IMR-90 (cell line): Measurements from ENCODE around the gene CAVIN1. TPM values are rescaled to one million over a fixed set of nuclear protein-coding genes. Genes with fewer than 3 reads are reported as not detected.

Experiments
- ATAC-seq: fragments of 200-7000 bp; cut with Tn5 transposase; 2 replicates; pipeline ENCODE4 v1.9.1; 2020; ENCODE audit warnings: low read depth, mild to moderate bottlenecking, moderate library complexity
- BruUV-seq: library from RNA; stranded (reverse); fragments of 400-500 nt; replicated peaks from 2 replicates; lab custom pipeline; 2021; lab: Mats Ljungman, UMichigan
- CTCF ChIA-PET: fragments of 300-600 bp; formaldehyde crosslinking; extraction: SDS; loops from one replicate; lab custom pipeline; 2021; ENCODE audit warnings: antibody characterized with exemption; lab: Yijun Ruan, JAX
- POLR2A ChIA-PET: fragments of 300-600 bp; sonication (Branson Sonifier 250); formaldehyde crosslinking; loops from one replicate; lab custom pipeline; 2022; ENCODE audit warnings: antibody characterized with exemption; ENCODE audit not compliant: unreplicated experiment; lab: Charles Lee
- DNase-seq: peaks from one replicate; pipeline ENCODE4 v3.0.0; 2013
- H2AFZ ChIP-seq: replicated peaks from 2 replicates; pipeline ENCODE3; 2013; ENCODE audit warnings: low read length, mild to moderate bottlenecking; ENCODE audit not compliant: poor library complexity
- H2AK5ac ChIP-seq: 2 replicates; pipeline ENCODE4 v1.6.1; 2013; ENCODE audit warnings: low read depth, low read length, inconsistent platforms
- H2AK9ac ChIP-seq: replicated peaks from 2 replicates; pipeline ENCODE3; 2013; ENCODE audit warnings: mild to moderate bottlenecking, low read depth, low read length, moderate library complexity; ENCODE audit not compliant: poor library complexity
- H2BK120ac ChIP-seq: 2 replicates; pipeline ENCODE4 v1.6.1; 2013; ENCODE audit warnings: low read depth, low read length, inconsistent platforms
- H2BK15ac ChIP-seq: 3 replicates; pipeline ENCODE4 v1.6.1; 2013; ENCODE audit warnings: low read depth, low read length, inconsistent platforms
- H2BK20ac ChIP-seq: 2 replicates; pipeline ENCODE4 v1.6.1; 2013; ENCODE audit warnings: low read depth, mild to moderate bottlenecking, inconsistent platforms, low read length, moderate library complexity
- H2BK5ac ChIP-seq: 2 replicates; pipeline ENCODE4 v1.6.1; 2013; ENCODE audit warnings: mild to moderate bottlenecking, low read depth, low read length, inconsistent platforms; ENCODE audit not compliant: poor library complexity, severe bottlenecking
- H3K14ac ChIP-seq: replicated peaks from 2 replicates; pipeline ENCODE4 v1.6.1; 2013; ENCODE audit warnings: low read depth, low read length, inconsistent platforms
- H3K18ac ChIP-seq: 2 replicates; pipeline ENCODE4 v1.6.1; 2013; ENCODE audit warnings: low read depth, low read length, control low read depth
- H3K23ac ChIP-seq: 2 replicates; pipeline ENCODE4 v1.6.1; 2013; ENCODE audit warnings: low read depth, low read length, inconsistent platforms
- H3K27ac ChIP-seq: 2 replicates; pipeline ENCODE4 v1.5.1; 2013; ENCODE audit warnings: mild to moderate bottlenecking, control low read depth, low read length; ENCODE audit not compliant: insufficient read depth
- H3K27me3 ChIP-seq: 2 replicates; pipeline ENCODE4 v1.6.1; 2013; ENCODE audit warnings: low read length; ENCODE audit not compliant: control insufficient read depth, insufficient read depth
- H3K36me3 ChIP-seq: 2 replicates; pipeline ENCODE4 v1.6.1; 2013; ENCODE audit warnings: low read length, mixed read lengths; ENCODE audit not compliant: control insufficient read depth, insufficient read depth
- H3K4ac ChIP-seq: 2 replicates; pipeline ENCODE4 v1.6.1; 2013; ENCODE audit warnings: low read depth, low read length, inconsistent platforms
- H3K4me1 ChIP-seq: 2 replicates; pipeline ENCODE4 v1.6.1; 2013; ENCODE audit warnings: low read length, mixed read lengths; ENCODE audit not compliant: control insufficient read depth, insufficient read depth
- H3K4me2 ChIP-seq: 2 replicates; pipeline ENCODE4 v1.6.1; 2013; ENCODE audit warnings: low read depth, mild to moderate bottlenecking, control low read depth, low read length, moderate library complexity
- H3K4me3 ChIP-seq: 2 replicates; pipeline ENCODE4 v1.5.1; 2013; ENCODE audit warnings: low read depth, mild to moderate bottlenecking, control low read depth, low read length, moderate library complexity; ENCODE audit not compliant: insufficient read depth
- H3K56ac ChIP-seq: 2 replicates; pipeline ENCODE4 v1.6.1; 2013; ENCODE audit warnings: low read length, inconsistent platforms; ENCODE audit not compliant: insufficient read depth; ENCODE audit errors: extremely low read depth
- H3K79me1 ChIP-seq, 2 experiments: 2 replicates each; pipeline ENCODE4 v1.6.1; 2013; ENCODE audit warnings: low read length in 2 of 2, inconsistent platforms in 1 of 2, low read depth in 1 of 2
- H3K9ac ChIP-seq: 2 replicates; pipeline ENCODE4 v1.6.1; 2013; ENCODE audit warnings: low read depth, low read length, control low read depth
- H3K9me1 ChIP-seq: 2 replicates; pipeline ENCODE4 v1.6.1; 2013; ENCODE audit warnings: low read length, inconsistent platforms; ENCODE audit not compliant: insufficient read depth
- H3K9me3 ChIP-seq: 2 replicates; pipeline ENCODE4 v1.6.1; 2013; ENCODE audit warnings: low read length; ENCODE audit not compliant: control insufficient read depth, insufficient read depth
- H4K20me1 ChIP-seq: 2 replicates; pipeline ENCODE4 v1.6.1; 2013; ENCODE audit warnings: low read length, inconsistent platforms; ENCODE audit not compliant: insufficient read depth
- H4K5ac ChIP-seq: 2 replicates; pipeline ENCODE4 v1.6.1; 2013; ENCODE audit warnings: mild to moderate bottlenecking, low read depth, low read length, control low read depth
- H4K8ac ChIP-seq, 2 experiments: 2 replicates each; pipeline ENCODE4 v1.6.1; 2013; ENCODE audit warnings: low read depth in 2 of 2, low read length in 2 of 2, control low read depth in 1 of 2, inconsistent platforms in 1 of 2
- H4K91ac ChIP-seq: 2 replicates; pipeline ENCODE4 v1.6.1; 2013; ENCODE audit warnings: low read depth, low read length, inconsistent platforms; ENCODE audit not compliant: insufficient read depth
- BHLHE40 ChIP-seq: fragments of 150-350 bp; IDR thresholded peaks from 2 replicates; pipeline ENCODE4 v1.6.1; 2016; ENCODE audit warnings: mild to moderate bottlenecking, low read depth, low read length
- CEBPB ChIP-seq: IDR thresholded peaks from 2 replicates; pipeline ENCODE4 v1.6.1; 2012; ENCODE audit warnings: low read depth, low read length, improper control_type of control experiment
- CHD1 ChIP-seq: IDR thresholded peaks from 2 replicates; pipeline ENCODE4 v1.6.1; 2012; ENCODE audit warnings: low read depth, low read length, improper control_type of control experiment
- CTCF ChIP-seq: conservative IDR thresholded peaks from 2 replicates; pipeline ENCODE4 v1.5.1; 2012; ENCODE audit warnings: mild to moderate bottlenecking, low read depth, low read length, improper control_type of control experiment
- FOS ChIP-seq: fragments of 150-350 bp; IDR thresholded peaks from 2 replicates; pipeline ENCODE4 v1.6.1; 2016; ENCODE audit warnings: low read depth, low read length
- MAFK ChIP-seq: IDR thresholded peaks from 2 replicates; pipeline ENCODE4 v1.6.1; 2012; ENCODE audit warnings: low read depth, low read length, improper control_type of control experiment
- MXI1 ChIP-seq: IDR thresholded peaks from 2 replicates; pipeline ENCODE4 v1.6.1; 2012; ENCODE audit warnings: low read depth, mild to moderate bottlenecking, low read length, moderate library complexity, borderline replicate concordance
- NFE2L2 ChIP-seq: fragments of 150-350 bp; IDR thresholded peaks from 2 replicates; pipeline ENCODE4 v1.6.1; 2016; ENCODE audit warnings: low read depth, mild to moderate bottlenecking, low read length
- POLR2A ChIP-seq: IDR thresholded peaks from 2 replicates; pipeline ENCODE4 v1.6.1; 2012; ENCODE audit warnings: mild to moderate bottlenecking, low read depth, low read length
- RAD21 ChIP-seq: IDR thresholded peaks from 2 replicates; pipeline ENCODE4 v1.6.1; 2012; ENCODE audit warnings: low read length, improper control_type of control experiment
- RCOR1 ChIP-seq: IDR thresholded peaks from 2 replicates; pipeline ENCODE4 v1.6.1; 2012; ENCODE audit warnings: mild to moderate bottlenecking, low read length, improper control_type of control experiment; ENCODE audit not compliant: insufficient replicate concordance
- RFX5 ChIP-seq: IDR thresholded peaks from 2 replicates; pipeline ENCODE4 v1.8.0; 2012; ENCODE audit warnings: low read depth, mild to moderate bottlenecking, low read length, moderate library complexity
- SMC3 ChIP-seq: fragments of 150-350 bp; IDR thresholded peaks from 2 replicates; pipeline ENCODE4 v1.6.1; 2016; ENCODE audit warnings: low read depth, mild to moderate bottlenecking, antibody characterized with exemption, low read length, moderate library complexity
- USF2 ChIP-seq: fragments of 150-350 bp; IDR thresholded peaks from 2 replicates; pipeline ENCODE4 v1.6.1; 2017; ENCODE audit warnings: mild to moderate bottlenecking, antibody characterized with exemption, low read length, low read depth
- WGBS, 2 experiments: methylation state at CpG; one replicate each; pipeline versions ENCODE4 v1.1.5 to v1.1.7; 2013; ENCODE audit warnings: missing lambda C conversion rate in 2 of 2; ENCODE audit not compliant: insufficient read length in 1 of 2; ENCODE audit errors: extremely low coverage in 2 of 2; 5-methylcytosine and 5-hydroxymethylcytosine counted together
- dilution Hi-C: fragments of 300-500 bp; cut with HindIII; formaldehyde crosslinking; loops from one replicate; pipeline ENCODE4 v1.14.3; 2018; ENCODE audit warnings: low sequenced_read_pairs; ENCODE audit not compliant: unreplicated experiment
- in situ Hi-C: fragments of 300-500 bp; cut with MboI; formaldehyde crosslinking; loops from 3 replicates; pipeline ENCODE4 v1.14.3; 2019; ENCODE audit warnings: low sequenced_read_pairs, inconsistent platforms, mixed read lengths
- intact Hi-C: fragments of 100-400 bp; cut with micrococcal nuclease; formaldehyde crosslinking; loops from 2 replicates; pipeline ENCODE4 v1.10.0; 2022
- polyA plus RNA-seq, 3 experiments: library from polyadenylated mRNA; depleted of rRNA; stranded (reverse); fragments of >200 nt; gene quantifications; 2 replicates each; pipeline ENCODE4 v1.2.3, GENCODE V29; 2012; ENCODE audit warnings: low replicate concordance in 1 of 3
- total RNA-seq: library from RNA; depleted of rRNA; stranded (reverse); fragments of >200 nt; gene quantifications from 2 replicates; pipeline ENCODE4 v1.2.3, GENCODE V29; 2012

The CAVIN1 gene
- total and polyA plus RNA-seq, 2 of the 4 experiments (the other 2 are of a cell fraction): 491 to 556 TPM

GRCh38 chr17:42386777-42387657 is 36.0 kb downstream of the CAVIN1 start:
- Histone ChIP-seq H3K4me2 (peak overlapping the region; percentile 84), H3K36me3 (peaks cover 3% of the 10 kb centered on the region; the same call in 1 of the 2 replicates), H3K4me3 (peak overlapping the region; percentile 99), H4K8ac (peak overlapping the region in 1 of 2 experiments; percentile 6; a peak in 1 of 4 replicates), H3K4me1 (peaks cover 6% of the 10 kb centered on the region), H3K27me3 (no peaks in the 10 kb centered on the region), H2BK20ac (no peak overlapping the region), H2BK5ac (peak overlapping the region; percentile 90), H3K27ac (peak overlapping the region; percentile 92; the same call in 1 of the 2 replicates), H3K4ac (peak overlapping the region; percentile 22; the same call in 1 of the 2 replicates), H3K79me1 (peaks cover 12 to 73% of the 10 kb centered on the region in 2 experiments; a peak in 2 of 4 replicates), H2AFZ (no peak overlapping the region), H3K14ac (peak overlapping the region; percentile 18; the same call in 1 of the 2 replicates), H2BK120ac (no peak overlapping the region), H4K91ac (no peak overlapping the region), H3K9me3 (no peaks in the 10 kb centered on the region), H3K18ac (no peak overlapping the region), H2AK9ac (no peak overlapping the region), H4K20me1 (peaks cover 60% of the 10 kb centered on the region), H3K56ac (peak overlapping the region; percentile 53; the same call in 1 of the 2 replicates), H2AK5ac (no peak overlapping the region), H2BK15ac (no peak overlapping the region), H3K9me1 (peaks cover 9% of the 10 kb centered on the region), H3K23ac (peak overlapping the region; percentile 86; the same call in 1 of the 2 replicates), H3K9ac (peak overlapping the region; percentile 94), H4K5ac (no peak overlapping the region)
- WGBS, 2 experiments: no CpG with 5 or more reads among the region's 8 CpGs
- dilution Hi-C loops: no loop called here
- ChIA-PET POLR2A (no interaction called here), CTCF (no interaction called here)
- no TSS peak for BruUV-seq
- in situ Hi-C loops: no loop called here
- DNase-seq: peak; percentile 74
- intact Hi-C loops: loop anchor here (1.0 kb wide), 1 partner anchor 65 kb away; no protein-coding TSS in a partner anchor
- no peak for ATAC-seq
- no peak for TF ChIP-seq RAD21
- peak; percentile 97 for TF ChIP-seq MXI1
- no peak for TF ChIP-seq USF2
- no peak for TF ChIP-seq SMC3
- TF ChIP-seq NFE2L2: no peak
- no peak for TF ChIP-seq FOS
- no peak for TF ChIP-seq RCOR1
- TF ChIP-seq CTCF: no peak
- TF ChIP-seq POLR2A: no peak
- TF ChIP-seq RFX5: no peak
- no peak for TF ChIP-seq CHD1
- peak; percentile 86 for TF ChIP-seq MAFK
- no peak for TF ChIP-seq BHLHE40
- TF ChIP-seq CEBPB: peak; percentile 90
